ENCODE measurements around the gene CTPS1. TPM values are rescaled to one million over a fixed set of nuclear protein-coding genes. Genes with fewer than 3 reads are reported as not detected.

The CTPS1 gene
- total and polyA plus RNA-seq, 2 experiments from 2014 or later, result 31.8 to 93.9 TPM

- TF ChIP-seq ZNF462 (CRISPR knock-in tag; IDR thresholded peaks at IDR 0.05) (no peak), JUNB (IDR thresholded peaks at IDR 0.05; ENCODE audit: unreplicated experiment) (no peak), ZNF114 (CRISPR knock-in tag; IDR thresholded peaks at IDR 0.05) (no peak), ZNF331 (CRISPR knock-in tag; IDR thresholded peaks at IDR 0.05; ENCODE audit: low read depth) (no peak), STAT1 (IDR thresholded peaks at IDR 0.05; ENCODE audit: unreplicated experiment) (no peak), ETS1 (IDR thresholded peaks at IDR 0.05) (no peak), CTCF (conservative IDR thresholded peaks at IDR 0.05; ENCODE audit: low read depth in 2 of 2) (no peak), POLR2AphosphoS5 (IDR thresholded peaks at IDR 0.05; ENCODE audit: low read depth) (no peak), CREB1 (CRISPR knock-in tag; IDR thresholded peaks at IDR 0.05; ENCODE audit: low read depth) (no peak), EZH2 (IDR thresholded peaks at IDR 0.05; ENCODE audit: low read depth, unreplicated experiment) (no peak)
These were observed 42.6 kb upstream of the CTPS1 start (continued) for GRCh38 chr1:40936931-40937339.
